ENCODE results near the gene GPR84.

GRCh38 chr12:54331461-54331860, 32.8 kb downstream of the GPR84 start:
- TF ChIP-seq CTBP1 (IDR thresholded peaks at IDR 0.05; ENCODE audit: borderline replicate concordance) (no peak), FOXA1 (IDR thresholded peaks at IDR 0.05) (no peak), ARNT (IDR thresholded peaks at IDR 0.05) (no peak)
